HG03342 (cell line): ENCODE results near the gene MFSD6L.

ENCODE experiments used
- ATAC-seq: cut with Tn5 transposase; IDR thresholded peaks from one replicate; pipeline ENCODE4 v1.9.1; 2021; ENCODE audit warnings: mild to moderate bottlenecking, moderate library complexity; ENCODE audit not compliant: unreplicated experiment

Gene MFSD6L

GRCh38 chr17:8794636-8795035 is 4.5 kb downstream of the MFSD6L start:
- no peak for ATAC-seq

- no peak for ATAC-seq
Measured at GRCh38 chr17:8793649-8794048, 5.5 kb downstream of the MFSD6L start.

GRCh38 chr17:8792646-8793045 is 6.5 kb downstream of the MFSD6L start:
- no peak for ATAC-seq

- no peak for ATAC-seq
Measured at GRCh38 chr17:8791910-8792270, 7.3 kb downstream of the MFSD6L start.

GRCh38 chr17:8791248-8791909 is 7.8 kb downstream of the MFSD6L start:
- ATAC-seq = no peak

- ATAC-seq = no peak
Measured at GRCh38 chr17:8789743-8790142, 9.4 kb downstream of the MFSD6L start.

- no peak for ATAC-seq
Measured at GRCh38 chr17:8788998-8789397, 10.2 kb downstream of the MFSD6L start.

- ATAC-seq = no peak
Measured at GRCh38 chr17:8785547-8786413, 13.4 kb downstream of the MFSD6L start.

GRCh38 chr17:8782176-8782575 is 17.0 kb downstream of the MFSD6L start:
- ATAC-seq = no peak

- ATAC-seq = no peak
Measured at GRCh38 chr17:8781776-8782175, 17.4 kb downstream of the MFSD6L start.

- no peak for ATAC-seq
Measured at GRCh38 chr17:8776881-8777280, 22.3 kb downstream of the MFSD6L start.

- no peak for ATAC-seq
Measured at GRCh38 chr17:8776248-8776647, 22.9 kb downstream of the MFSD6L start.

GRCh38 chr17:8766731-8767130 is 32.4 kb downstream of the MFSD6L start:
- no peak for ATAC-seq

GRCh38 chr17:8762012-8762411 is 37.2 kb downstream of the MFSD6L start:
- ATAC-seq = no peak

- no peak for ATAC-seq
Measured at GRCh38 chr17:8758137-8758596, 41.0 kb downstream of the MFSD6L start, which contains the start of gene SPDYE4. SPDYE4 (minus strand) TSS chr17:8758546; CDS start chr17:8758382, 164 bp downstream.

GRCh38 chr17:8757189-8757588 is 42.0 kb downstream of the MFSD6L start:
- ATAC-seq = no peak

GRCh38 chr17:8755590-8756255 is 43.4 kb downstream of the MFSD6L start:
- ATAC-seq = no peak

GRCh38 chr17:8754890-8755289 is 44.3 kb downstream of the MFSD6L start:
- ATAC-seq = no peak

- ATAC-seq = no peak
Measured at GRCh38 chr17:8753976-8754440, 45.2 kb downstream of the MFSD6L start.

GRCh38 chr17:8753136-8753975 is 45.8 kb downstream of the MFSD6L start:
- ATAC-seq = no peak

- no peak for ATAC-seq
Measured at GRCh38 chr17:8749616-8750015, 49.5 kb downstream of the MFSD6L start.
